GM23248 (cell line): ENCODE measurements around the gene PRKAG1. TPM values are rescaled to one million over a fixed set of nuclear protein-coding genes. Genes with fewer than 3 reads are reported as not detected.

Experiments
- DNase-seq: peaks from one replicate; pipeline ENCODE4 v3.0.0-alpha.2; 2015
- H2AFZ ChIP-seq: fragments of 200-600 bp; sonication (generic); 2 replicates; pipeline ENCODE4 v1.6.1; 2016; ENCODE audit warnings: antibody characterized with exemption
- H3F3A ChIP-seq: fragments of 200-600 bp; sonication (generic); 2 replicates; pipeline ENCODE4 v1.6.1; 2016; ENCODE audit warnings: mild to moderate bottlenecking, antibody characterized with exemption, mixed run types; ENCODE audit not compliant: insufficient read depth
- H3K27ac ChIP-seq: fragments of 200-600 bp; sonication (generic); 2 replicates; pipeline ENCODE4 v1.5.1; 2016; ENCODE audit warnings: mild to moderate bottlenecking
- H3K27me3 ChIP-seq: fragments of 200-600 bp; sonication (generic); replicated peaks from 2 replicates; pipeline ENCODE4 v1.6.1; 2016; ENCODE audit warnings: mild to moderate bottlenecking; ENCODE audit not compliant: insufficient read depth
- H3K36me3 ChIP-seq: fragments of 200-600 bp; sonication (generic); 2 replicates; pipeline ENCODE4 v1.6.1; 2016; ENCODE audit warnings: low read depth, mild to moderate bottlenecking
- H3K4me1 ChIP-seq: fragments of 200-600 bp; sonication (generic); 2 replicates; pipeline ENCODE4 v1.6.1; 2016; ENCODE audit warnings: mild to moderate bottlenecking; ENCODE audit not compliant: insufficient read depth
- H3K4me2 ChIP-seq: fragments of 200-600 bp; sonication (generic); one replicate; pipeline ENCODE4 v1.6.1; 2016; ENCODE audit warnings: mild to moderate bottlenecking; ENCODE audit not compliant: unreplicated experiment
- H3K4me3 ChIP-seq: fragments of 200-600 bp; sonication (generic); 2 replicates; pipeline ENCODE4 v1.5.1; 2016; ENCODE audit warnings: mild to moderate bottlenecking
- H3K79me2 ChIP-seq: fragments of 200-600 bp; sonication (generic); 2 replicates; pipeline ENCODE4 v1.6.1; 2016; ENCODE audit warnings: mild to moderate bottlenecking; ENCODE audit not compliant: insufficient read depth
- H3K9ac ChIP-seq: fragments of 200-600 bp; sonication (generic); 2 replicates; pipeline ENCODE4 v1.6.1; 2016; ENCODE audit warnings: mild to moderate bottlenecking
- H3K9me2 ChIP-seq: fragments of 200-600 bp; sonication (generic); 2 replicates; pipeline ENCODE4 v1.6.1; 2016; ENCODE audit warnings: mixed run types, mild to moderate bottlenecking, moderate library complexity; ENCODE audit not compliant: insufficient read depth
- H3K9me3 ChIP-seq: fragments of 200-600 bp; sonication (generic); one replicate; pipeline ENCODE4 v1.6.1; 2017; ENCODE audit warnings: low read depth
- H4K20me1 ChIP-seq: fragments of 200-600 bp; sonication (generic); 2 replicates; pipeline ENCODE4 v1.6.0; 2016; ENCODE audit not compliant: insufficient read depth
- EZH2 ChIP-seq: fragments of 200-600 bp; sonication (generic); IDR thresholded peaks from 2 replicates; pipeline ENCODE4 v1.6.1; 2018; ENCODE audit warnings: antibody characterized with exemption, mild to moderate bottlenecking; ENCODE audit not compliant: insufficient read depth, poor library complexity, severe bottlenecking
- EZH2phosphoT487 ChIP-seq: fragments of 200-600 bp; sonication (generic); IDR thresholded peaks from 2 replicates; pipeline ENCODE4 v1.6.1; 2018; ENCODE audit warnings: antibody characterized with exemption, moderate library complexity, mild to moderate bottlenecking, low read depth; ENCODE audit not compliant: insufficient read depth
- WGBS, 2 experiments: methylation state at CpG; one replicate each; pipeline ENCODE4 v1.1.6; 2015 to 2017; ENCODE audit warnings: low lambda C conversion rate in 2 of 2, low coverage in 1 of 2; ENCODE audit errors: missing lambda C conversion rate in 2 of 2; 5-methylcytosine and 5-hydroxymethylcytosine counted together
- in situ Hi-C: fragments of 300-500 bp; cut with MboI; formaldehyde crosslinking; loops from 2 replicates; pipeline ENCODE4 v1.15.0; 2020
- polyA plus RNA-seq: library from polyadenylated mRNA; unstranded; fragments of >200 nt; fragmentation: Nextera tagmentation; extraction: Ambion mirVana; gene quantifications from 2 replicates; pipeline ENCODE4 v1.2.1, GENCODE V29; 2016
- total RNA-seq: library from RNA; depleted of rRNA; stranded (reverse); fragments of >200 nt; shearing (Covaris generic); gene quantifications from 2 replicates; pipeline ENCODE4 v1.2.3, GENCODE V29; 2014

PRKAG1 gene
- total and polyA plus RNA-seq, 2 experiments from 2014 or later = 62.5 to 91.3 TPM

DNA sequence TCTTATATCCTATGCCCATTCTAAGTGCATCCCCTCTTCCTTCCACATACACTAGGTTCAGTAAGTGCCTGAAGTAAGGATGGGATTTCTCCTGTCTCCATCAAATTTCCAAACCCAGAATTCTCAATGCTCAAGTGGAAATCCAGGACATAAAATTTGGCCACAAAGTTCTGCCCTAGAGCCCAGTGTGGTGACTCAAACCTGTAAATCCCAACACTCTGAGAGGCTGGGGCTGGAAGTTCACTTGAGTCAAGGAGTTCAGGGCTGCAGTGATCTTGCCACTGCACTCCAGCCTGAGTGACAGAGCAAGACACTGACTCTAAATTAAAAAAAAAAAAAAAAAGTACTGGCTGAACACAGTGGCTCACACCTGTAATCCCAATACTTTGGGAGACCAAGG lies 56.8 kb downstream of the PRKAG1 start:
- Histone ChIP-seq H3K79me2 (peaks cover 5% of the 10 kb centered on the region), H2AFZ (no peak overlapping the region), H3K9ac (no peak overlapping the region), H3K4me3 (no peak overlapping the region), H3F3A (peaks cover 10% of the 10 kb centered on the region; the same call in 1 of the 2 replicates), H3K9me2 (no peaks in the 10 kb centered on the region), H4K20me1 (no peaks in the 10 kb centered on the region), H3K4me2 (no peak overlapping the region), H3K27ac (no peak overlapping the region), H3K36me3 (no peaks in the 10 kb centered on the region), H3K27me3 (no peaks in the 10 kb centered on the region; the same call in 1 of the 2 replicates), H3K9me3 (no peaks in the 10 kb centered on the region), H3K4me1 (peaks cover 8% of the 10 kb centered on the region; the same call in 1 of the 2 replicates)
- in situ Hi-C loops = no loop called here
- peak; percentile 48 for DNase-seq
- TF ChIP-seq EZH2 (no peak), EZH2phosphoT487 (no peak)

DNA sequence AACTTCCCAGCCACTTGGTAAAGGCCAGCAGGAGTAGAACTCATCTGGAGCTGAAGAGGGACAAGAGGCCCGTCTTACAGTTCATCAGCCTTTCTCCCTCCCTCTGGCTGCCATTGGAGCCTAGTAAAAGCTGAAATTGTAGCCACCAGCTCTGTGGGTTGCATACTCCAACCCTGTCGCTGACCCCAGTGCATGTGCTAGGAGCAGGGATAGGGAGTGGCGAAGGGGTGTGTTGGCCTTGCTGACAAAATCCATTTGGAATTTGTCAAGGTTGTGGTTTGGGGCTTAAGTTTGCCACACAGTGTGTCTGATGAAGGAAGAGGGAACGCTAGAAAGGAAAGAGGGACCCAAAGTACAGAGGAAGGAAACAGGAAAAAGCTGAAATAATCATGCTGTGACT lies 57.2 kb downstream of the PRKAG1 start:
- Histone ChIP-seq H4K20me1 (no peaks in the 10 kb centered on the region), H3K79me2 (peaks cover 10% of the 10 kb centered on the region), H3K9me3 (no peaks in the 10 kb centered on the region), H3K4me1 (peaks cover 8% of the 10 kb centered on the region; the same call in 1 of the 2 replicates), H3K9me2 (no peaks in the 10 kb centered on the region), H3K36me3 (no peaks in the 10 kb centered on the region), H3K9ac (no peak overlapping the region), H3K27ac (no peak overlapping the region), H2AFZ (no peak overlapping the region), H3F3A (peaks cover 10% of the 10 kb centered on the region; the same call in 1 of the 2 replicates), H3K4me3 (no peak overlapping the region), H3K4me2 (no peak overlapping the region), H3K27me3 (no peaks in the 10 kb centered on the region; the same call in 1 of the 2 replicates)
- WGBS, 2 experiments = 34 to 42% methylated on average over 4 of the region's 4 CpGs
- in situ Hi-C loops = no loop called here
- TF ChIP-seq EZH2 (no peak), EZH2phosphoT487 (no peak)
- peak; percentile 12 for DNase-seq

DNA sequence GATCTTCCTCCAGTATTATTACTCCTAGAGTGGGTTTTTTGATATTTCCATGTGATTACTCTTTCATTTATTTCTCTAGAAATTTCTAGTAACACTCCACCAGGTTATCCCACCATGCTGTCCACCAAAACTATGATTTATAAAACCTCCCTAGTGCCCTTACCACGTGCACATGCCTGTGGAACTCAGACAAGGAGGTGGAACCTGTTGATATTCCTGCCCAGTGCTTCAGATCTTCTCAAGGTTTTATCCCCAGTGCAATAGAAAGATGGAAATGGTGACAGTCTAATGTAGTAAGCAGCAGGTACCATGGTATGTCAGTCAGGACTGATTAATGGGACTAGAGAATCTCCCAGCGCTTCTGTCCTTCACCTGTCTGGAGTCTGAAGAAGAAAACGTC lies 57.7 kb downstream of the PRKAG1 start:
- Histone ChIP-seq H3K9ac (no peak overlapping the region), H3K79me2 (peaks cover 15% of the 10 kb centered on the region), H3K9me2 (no peaks in the 10 kb centered on the region), H4K20me1 (peaks cover 4% of the 10 kb centered on the region; the same call in 1 of the 2 replicates), H3K4me2 (no peak overlapping the region), H3K27ac (no peak overlapping the region), H3K4me1 (peaks cover 10% of the 10 kb centered on the region), H2AFZ (no peak overlapping the region), H3K4me3 (no peak overlapping the region), H3K27me3 (no peaks in the 10 kb centered on the region; the same call in 1 of the 2 replicates), H3K36me3 (no peaks in the 10 kb centered on the region), H3K9me3 (no peaks in the 10 kb centered on the region), H3F3A (peaks cover 10% of the 10 kb centered on the region; the same call in 1 of the 2 replicates)
- DNase-seq = no peak
- WGBS, 2 experiments = 49 to 50% methylated on average over 3 of the region's 3 CpGs
- in situ Hi-C loops = no loop called here
- TF ChIP-seq EZH2 (no peak), EZH2phosphoT487 (no peak)

DNA sequence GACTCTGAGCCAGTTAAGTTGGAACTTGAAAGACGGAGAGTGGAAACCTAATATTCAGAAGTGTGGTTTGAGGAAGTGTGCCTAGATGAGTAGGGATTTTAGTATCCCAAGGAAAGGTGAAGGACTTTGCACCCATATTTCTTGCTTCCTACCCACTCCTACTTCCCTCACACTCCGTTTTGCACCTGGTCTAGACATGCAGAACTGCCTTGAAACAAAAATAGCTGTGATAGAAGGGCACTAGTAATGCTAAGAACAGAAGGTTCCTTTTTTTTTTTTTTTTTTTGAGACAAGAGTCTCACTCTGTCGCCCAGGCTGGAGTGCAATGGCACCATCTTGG lies 60.6 kb downstream of the PRKAG1 start:
- Histone ChIP-seq H3K4me3 (peak overlapping the region; percentile 99), H3K27me3 (no peaks in the 10 kb centered on the region), H3K27ac (peak overlapping the region; percentile 85), H3K4me1 (peaks cover 18% of the 10 kb centered on the region), H3K9ac (peak overlapping the region; percentile 90), H3K36me3 (peaks cover 8% of the 10 kb centered on the region; the same call in 1 of the 2 replicates), H4K20me1 (peaks cover 20% of the 10 kb centered on the region; the same call in 1 of the 2 replicates), H3F3A (peaks cover 10% of the 10 kb centered on the region; the same call in 1 of the 2 replicates), H3K9me3 (no peaks in the 10 kb centered on the region), H3K79me2 (peaks cover 43% of the 10 kb centered on the region), H3K4me2 (peak overlapping the region; percentile 99), H3K9me2 (no peaks in the 10 kb centered on the region), H2AFZ (peak overlapping the region; percentile 87)
- 22 to 30% methylated on average over 3 of the region's 3 CpGs for WGBS, 2 experiments
- no peak for TF ChIP-seq EZH2phosphoT487
- TF ChIP-seq EZH2 = no peak
- no peak for DNase-seq
- in situ Hi-C loops = no loop called here
